Small intestine (tissue), 7 donors: Measurements from ENCODE around the gene DDX4. TPM values are rescaled to one million over a fixed set of nuclear protein-coding genes. Genes with fewer than 3 reads are reported as not detected.

Experiments used
- DNase-seq, 2 donors: peaks; one replicate each; pipeline versions ENCODE4 v3.0.0 to v3.0.0-alpha.2; 2013
- FAIRE-seq: peaks from 2 replicates; lab custom pipeline; 2012; peaks lifted over from hg19 to GRCh38; lab: Jason Lieb, UNC
- H3K27ac ChIP-seq, 3 donors: one replicate each; pipeline ENCODE4 v1.5.1; 2013; ENCODE audit warnings: low read length in 2 of 3, mild to moderate bottlenecking in 2 of 3, control low read depth in 1 of 3, inconsistent platforms in 1 of 3, low read depth in 1 of 3, moderate library complexity in 1 of 3
- H3K27me3 ChIP-seq, 3 donors: one replicate each; pipeline ENCODE4 v1.6.1; 2013; ENCODE audit warnings: low read length in 3 of 3, inconsistent platforms in 1 of 3; ENCODE audit not compliant: control insufficient read depth in 3 of 3, insufficient read depth in 3 of 3
- H3K36me3 ChIP-seq, 3 donors: one replicate each; pipeline ENCODE4 v1.6.1; 2013; ENCODE audit warnings: low read length in 3 of 3, inconsistent platforms in 1 of 3, low read depth in 1 of 3, mild to moderate bottlenecking in 1 of 3, moderate library complexity in 1 of 3; ENCODE audit not compliant: control insufficient read depth in 3 of 3, insufficient read depth in 2 of 3
- H3K4me1 ChIP-seq, 3 donors: one replicate each; pipeline ENCODE4 v1.6.1; 2013; ENCODE audit warnings: low read length in 2 of 3, inconsistent platforms in 1 of 3, low read depth in 1 of 3, mild to moderate bottlenecking in 1 of 3, moderate library complexity in 1 of 3; ENCODE audit not compliant: control insufficient read depth in 3 of 3, insufficient read depth in 2 of 3
- H3K4me3 ChIP-seq, 3 donors: one replicate each; pipeline ENCODE4 v1.5.1; 2013; ENCODE audit warnings: low read length in 3 of 3, control low read depth in 1 of 3, inconsistent platforms in 1 of 3, low read depth in 1 of 3, mild to moderate bottlenecking in 1 of 3, moderate library complexity in 1 of 3
- H3K9me3 ChIP-seq, 2 donors: one replicate each; pipeline ENCODE4 v1.6.1; 2013; ENCODE audit warnings: low read depth in 1 of 2, low read length in 1 of 2; ENCODE audit not compliant: control insufficient read depth in 2 of 2, insufficient read depth in 1 of 2
- WGBS, 3 donors: extraction: QIAGEN DNeasy Blood & Tissue Kit; methylation state at CpG; one replicate each; pipeline ENCODE4 v1.1.7; 2013; 5-methylcytosine and 5-hydroxymethylcytosine counted together
- polyA plus RNA-seq, 4 donors: library from polyadenylated mRNA; stranded (reverse) in 3 of 4; unstranded in 1 of 4; fragments of 200-250 nt in 3 of 4; fragments of 120-200 nt in 1 of 4; gene quantifications; one replicate each; pipeline versions ENCODE4 v1.2.1 to v1.2.3, GENCODE V29; 2013
- donor health status: healthy with polysubstance abuse.
- donor health status: control.
- donor health status: control.
- donor health status: Bipolar disorder and iron deficiency.
- donor health status: healthy.

Gene DDX4
- polyA plus RNA-seq, 4 donors: 0.01 TPM; not detected in 3

- Histone ChIP-seq H3K4me3 (no peak overlapping the region), H3K9me3 (peaks cover 0 to 2% of the 10 kb centered on the region in 2 donors), H3K36me3 (no peaks in the 10 kb centered on the region), H3K27ac (no peak overlapping the region), H3K4me1 (no peaks in the 10 kb centered on the region), H3K27me3 (no peaks in the 10 kb centered on the region)
- WGBS, 3 donors: 70 to 80% (median 78%) methylated on average over 5 of the region's 5 CpGs
- FAIRE-seq: no peak
- no peak for DNase-seq
Measured at GRCh38 chr5:55856516-55857246, 118.8 kb downstream of the DDX4 start.

GRCh38 chr5:55857247-55857640, 119.4 kb downstream of the DDX4 start:
- no peak overlapping the region for H3K4me3 ChIP-seq
- peaks cover 0 to 2% of the 10 kb centered on the region in 2 donors for H3K9me3 ChIP-seq
- WGBS, 3 donors: 81 to 90% (median 84%) methylated on average over 4 of the region's 4 CpGs
- H3K27me3 ChIP-seq: no peaks in the 10 kb centered on the region
- FAIRE-seq: no peak
- H3K27ac ChIP-seq: no peak overlapping the region
- H3K4me1 ChIP-seq: no peaks in the 10 kb centered on the region
- H3K36me3 ChIP-seq: no peaks in the 10 kb centered on the region
- no peak for DNase-seq

DNA sequence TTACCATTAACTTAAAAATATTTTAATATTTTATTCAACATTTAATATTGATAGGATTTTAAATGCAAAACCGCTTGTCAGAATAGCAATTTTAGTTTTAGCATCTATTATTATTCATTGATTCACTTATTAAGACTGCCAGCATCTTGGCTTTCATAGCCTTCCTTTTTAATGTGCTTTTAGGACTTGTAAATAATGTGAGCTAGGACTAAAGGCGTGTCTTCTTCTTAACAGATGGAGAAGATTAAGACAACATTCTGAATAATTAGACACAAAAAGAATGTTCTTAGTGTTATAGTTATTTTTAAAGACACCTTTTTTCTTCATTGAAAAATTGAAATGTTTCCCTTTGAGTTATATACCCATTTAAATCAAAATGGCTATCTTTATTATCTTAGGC, 120.2 kb downstream of the DDX4 start:
- DNase-seq (no peak), FAIRE-seq (no peak)
- WGBS, 3 donors: 78 to 86% (median 82%) methylated on average over 2 of the region's 2 CpGs
- Histone ChIP-seq H3K27ac (no peak overlapping the region), H3K27me3 (no peaks in the 10 kb centered on the region), H3K4me3 (no peak overlapping the region), H3K36me3 (no peaks in the 10 kb centered on the region), H3K4me1 (no peaks in the 10 kb centered on the region), H3K9me3 (peaks cover 0 to 2% of the 10 kb centered on the region in 2 donors)

DNA sequence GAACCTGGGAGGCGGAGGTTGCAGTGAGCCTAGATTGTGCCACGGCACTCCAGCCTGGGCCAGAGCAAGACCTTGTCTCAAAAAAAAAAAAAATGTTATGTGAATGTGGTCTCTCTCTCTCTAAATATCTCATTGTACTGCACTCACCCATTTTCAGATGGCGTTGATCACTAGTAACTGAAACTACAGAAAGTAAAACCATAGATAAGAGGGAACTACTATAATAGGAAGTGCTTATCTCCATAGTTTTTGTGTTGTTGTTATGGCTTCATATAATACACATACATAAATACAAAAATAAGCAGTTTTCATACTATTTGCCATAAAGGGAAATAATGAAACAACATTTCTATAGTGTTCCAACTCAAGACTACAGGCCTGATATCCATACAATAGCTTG, 122.4 kb downstream of the DDX4 start:
- no peak for FAIRE-seq
- H3K36me3 ChIP-seq: no peaks in the 10 kb centered on the region

GRCh38 chr5:55860709-55861108, 122.8 kb downstream of the DDX4 start:
- Histone ChIP-seq H3K9me3 (peaks cover 0 to 2% of the 10 kb centered on the region in 2 donors), H3K4me1 (no peaks in the 10 kb centered on the region), H3K4me3 (no peak overlapping the region), H3K36me3 (no peaks in the 10 kb centered on the region), H3K27ac (no peak overlapping the region), H3K27me3 (no peaks in the 10 kb centered on the region)
- WGBS, 3 donors: 76 to 97% (median 85%) methylated on average over 4 of the region's 4 CpGs
- DNase-seq (no peak), FAIRE-seq (no peak)

More for the DNA sequence above, 122.4 kb downstream of the DDX4 start:
- H3K27ac ChIP-seq: no peak overlapping the region
- no peak for DNase-seq
- WGBS, 3 donors: 42 to 88% (median 53%) methylated on average over 3 of the region's 3 CpGs
- peaks cover 0 to 2% of the 10 kb centered on the region in 2 donors for H3K9me3 ChIP-seq
- no peaks in the 10 kb centered on the region for H3K27me3 ChIP-seq
- no peaks in the 10 kb centered on the region for H3K4me1 ChIP-seq
- H3K4me3 ChIP-seq: no peak overlapping the region

- 75 to 80% (median 76%) methylated on average over 9 of the region's 9 CpGs for WGBS, 3 donors
- DNase-seq (peak in 1 of 2 donors; percentile 55), FAIRE-seq (no peak)
- Histone ChIP-seq H3K4me3 (no peak overlapping the region), H3K27ac (no peak overlapping the region), H3K27me3 (no peaks in the 10 kb centered on the region), H3K36me3 (no peaks in the 10 kb centered on the region), H3K9me3 (peaks cover 0 to 2% of the 10 kb centered on the region in 2 donors), H3K4me1 (no peaks in the 10 kb centered on the region)
Measured at GRCh38 chr5:55864606-55865541, 127.0 kb downstream of the DDX4 start.

GRCh38 chr5:55865831-55866230, 128.0 kb downstream of the DDX4 start:
- DNase-seq: no peak
- Histone ChIP-seq H3K4me1 (no peaks in the 10 kb centered on the region), H3K9me3 (peaks cover 0 to 2% of the 10 kb centered on the region in 2 donors), H3K4me3 (no peak overlapping the region), H3K36me3 (no peaks in the 10 kb centered on the region), H3K27ac (no peak overlapping the region), H3K27me3 (no peaks in the 10 kb centered on the region)
- no peak for FAIRE-seq
- WGBS, 3 donors: 84 to 91% (median 89%) methylated on average over 3 of the region's 3 CpGs

DNA sequence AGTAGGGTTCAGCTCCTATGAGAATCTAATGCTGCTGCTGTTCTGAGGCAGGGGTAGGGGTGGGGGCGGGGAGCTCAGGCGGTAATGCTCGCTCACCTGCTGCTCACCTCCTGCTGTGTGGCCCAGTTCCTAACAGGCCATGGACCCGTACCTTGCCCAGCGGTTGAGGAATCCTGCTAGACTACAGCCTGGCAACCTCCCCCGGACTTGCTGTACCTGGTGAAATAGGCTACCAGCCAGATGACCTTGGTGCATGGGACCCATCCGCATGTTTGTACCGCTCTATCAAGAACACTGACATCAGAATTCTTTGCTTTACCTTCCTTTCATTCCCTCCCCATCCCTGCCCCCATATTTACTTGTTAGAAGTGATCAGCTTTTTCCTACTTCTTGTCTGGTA, 128.6 kb downstream of the DDX4 start:
- H3K4me3 ChIP-seq: no peak overlapping the region
- DNase-seq: no peak
- no peaks in the 10 kb centered on the region for H3K4me1 ChIP-seq
- no peaks in the 10 kb centered on the region for H3K36me3 ChIP-seq
- no peaks in the 10 kb centered on the region for H3K9me3 ChIP-seq
- no peaks in the 10 kb centered on the region for H3K27me3 ChIP-seq
- no peak overlapping the region for H3K27ac ChIP-seq
- 90 to 98% (median 92%) methylated on average over 8 of the region's 8 CpGs for WGBS, 3 donors
- no peak for FAIRE-seq
